ENCODE measurements around the gene SLC35F6. TPM values are rescaled to one million over a fixed set of nuclear protein-coding genes. Genes with fewer than 3 reads are reported as not detected.
A peak's percentile ranks its signal among the peaks of the same experiment; 100 is the strongest.

The SLC35F6 gene
- total RNA-seq, 2 donors from 2014 or later = 24.8 to 29.1 TPM

- H3K27ac ChIP-seq = no peak overlapping the region
- intact Hi-C loops (cut with DNase I) = no loop called here
- H3K9me3 ChIP-seq = no peaks in the 10 kb centered on the region
- no peaks in the 10 kb centered on the region for H3K36me3 ChIP-seq
- H3K27me3 ChIP-seq = no peaks in the 10 kb centered on the region
- H3K4me1 ChIP-seq = peaks cover 19% of the 10 kb centered on the region
- TF ChIP-seq CTCF (IDR thresholded peaks at IDR 0.05) = no peak
- H3K9ac ChIP-seq (ENCODE audit: low read depth in 2 of 2, low read length in 2 of 2) = no peak overlapping the region
- DNase-seq = no peak
- no peak overlapping the region for H3K4me3 ChIP-seq
Observed at GRCh38 chr2:26776195-26776800, 12.2 kb downstream of the SLC35F6 start.

- Histone ChIP-seq H3K36me3 (no peaks in the 10 kb centered on the region), H3K27me3 (no peaks in the 10 kb centered on the region)
Observed at GRCh38 chr2:26778098-26778497, 14.0 kb downstream of the SLC35F6 start.

GRCh38 chr2:26778507-26778906 lies 14.4 kb downstream of the SLC35F6 start:
- H3K27ac ChIP-seq = no peak overlapping the region
- H3K27me3 ChIP-seq = no peaks in the 10 kb centered on the region
- no peaks in the 10 kb centered on the region for H3K9me3 ChIP-seq
- intact Hi-C loops (cut with DNase I) = no loop called here
- H3K4me3 ChIP-seq = no peak overlapping the region
- H3K4me1 ChIP-seq = peaks cover 4% of the 10 kb centered on the region
- no peak overlapping the region for H3K9ac ChIP-seq (ENCODE audit: low read depth in 2 of 2, low read length in 2 of 2)
- no peaks in the 10 kb centered on the region for H3K36me3 ChIP-seq
- no peak for DNase-seq
- TF ChIP-seq CTCF (IDR thresholded peaks at IDR 0.05) = no peak

More at GRCh38 chr2:26778098-26778497, 14.0 kb downstream of the SLC35F6 start:
- intact Hi-C loops (cut with DNase I) = no loop called here
- no peak for DNase-seq
- H3K9me3 ChIP-seq = no peaks in the 10 kb centered on the region
- H3K4me3 ChIP-seq = no peak overlapping the region
- peaks cover 4% of the 10 kb centered on the region for H3K4me1 ChIP-seq
- no peak for TF ChIP-seq CTCF (IDR thresholded peaks at IDR 0.05)
- no peak overlapping the region for H3K9ac ChIP-seq (ENCODE audit: low read depth in 2 of 2, low read length in 2 of 2)
- H3K27ac ChIP-seq = no peak overlapping the region

GRCh38 chr2:26780203-26780760 lies 16.2 kb downstream of the SLC35F6 start:
- DNase-seq = no peak
- Histone ChIP-seq H3K4me1 (peaks cover 4% of the 10 kb centered on the region), H3K9ac (ENCODE audit: low read depth in 2 of 2, low read length in 2 of 2) (no peak overlapping the region), H3K27ac (no peak overlapping the region), H3K9me3 (no peaks in the 10 kb centered on the region), H3K27me3 (no peaks in the 10 kb centered on the region), H3K4me3 (no peak overlapping the region), H3K36me3 (no peaks in the 10 kb centered on the region)
- TF ChIP-seq CTCF (IDR thresholded peaks at IDR 0.05) = no peak
- intact Hi-C loops (cut with DNase I) = no loop called here

GRCh38 chr2:26782876-26783704 lies 19.0 kb downstream of the SLC35F6 start:
- no peaks in the 10 kb centered on the region for H3K36me3 ChIP-seq
- H3K9me3 ChIP-seq = no peaks in the 10 kb centered on the region
- H3K4me1 ChIP-seq = peaks cover 4% of the 10 kb centered on the region
- no peaks in the 10 kb centered on the region for H3K27me3 ChIP-seq
- no peak for TF ChIP-seq CTCF (IDR thresholded peaks at IDR 0.05)
- peak; percentile 59 for DNase-seq
- H3K9ac ChIP-seq (ENCODE audit: low read depth in 2 of 2, low read length in 2 of 2) = peak overlapping the region in 1 of 2 donors; percentile 19
- peak overlapping the region; percentile 23 for H3K27ac ChIP-seq
- H3K4me3 ChIP-seq = no peak overlapping the region
- intact Hi-C loops (cut with DNase I) = no loop called here

Data from colonic mucosa (tissue), 4 donors.